Psoas muscle (tissue), 8 donors: ENCODE data around the gene INTS2. TPM values are rescaled to one million over a fixed set of nuclear protein-coding genes. Genes with fewer than 3 reads are reported as not detected.
"Not testable (repeated sequence)": the region's sequence is repeated elsewhere in the genome, so short reads cannot be mapped to it uniquely, and the experiment has no call there.

ENCODE experiments used
- ATAC-seq, 4 donors: fragments of 200-7000 bp; cut with Tn5 transposase; one replicate each; pipeline ENCODE4 v1.9.1; 2020; ENCODE audit warnings: moderate library complexity in 3 of 4, mild to moderate bottlenecking in 2 of 4
- DNase-seq, 2 donors: peaks; one replicate each; pipeline ENCODE4 v3.0.0-alpha.2; 2020
- H3K27ac ChIP-seq: fragments of 200-600 bp; one replicate; pipeline ENCODE4 v1.8.0; 2022
- H3K27me3 ChIP-seq, 3 donors: fragments of 200-600 bp in 1 of 3; one replicate each; pipeline versions ENCODE4 v1.6.1 to v1.8.0; 2013 to 2022; ENCODE audit warnings: low read length in 2 of 3, mild to moderate bottlenecking in 2 of 3, moderate library complexity in 1 of 3; ENCODE audit not compliant: insufficient read depth in 3 of 3
- H3K36me3 ChIP-seq, 2 donors: fragments of 200-600 bp in 1 of 2; one replicate each; pipeline versions ENCODE4 v1.6.1 to v1.8.0; 2013 to 2022; ENCODE audit warnings: low read depth in 1 of 2, mild to moderate bottlenecking in 1 of 2, moderate library complexity in 1 of 2; ENCODE audit not compliant: insufficient read depth in 1 of 2
- H3K4me1 ChIP-seq: fragments of 200-600 bp; one replicate; pipeline ENCODE4 v1.8.0; 2022
- H3K4me3 ChIP-seq: fragments of 200-600 bp; one replicate; pipeline ENCODE4 v1.8.0; 2022; ENCODE audit warnings: mild to moderate bottlenecking
- H3K9me3 ChIP-seq: fragments of 200-600 bp; one replicate; pipeline ENCODE4 v1.8.0; 2022
- WGBS, 3 donors: extraction: QIAGEN DNeasy Blood & Tissue Kit; methylation state at CpG; one replicate each; pipeline versions ENCODE4 v1.1.6 to v1.1.7; 2013; 5-methylcytosine and 5-hydroxymethylcytosine counted together
- intact Hi-C, 2 donors: fragments of 100-400 bp; cut with DNase I; formaldehyde crosslinking; loops; one replicate each; pipeline versions ENCODE4 v1.11.0 to v1.14.2; 2022
- polyA plus RNA-seq, 3 donors: library from polyadenylated mRNA; stranded (reverse); fragments of 200-250 nt; gene quantifications; one replicate each; pipeline ENCODE4 v1.2.3, GENCODE V29; 2013
- total RNA-seq, 4 donors: library from RNA; stranded (reverse); fragmentation: NEBNext Ultra II Directional in 2 of 4; extraction: Animal tissue kit (Norgen Biotek cat#: 25700) in 2 of 4; gene quantifications; one replicate each; pipeline versions ENCODE4 v1.2.1 to v1.2.4, GENCODE V29; 2021 to 2023
- TF ChIP-seq, protein P1 (sequence below): fragments of 200-600 bp; IDR thresholded peaks from one replicate; pipeline ENCODE4 v1.8.0; 2022; ENCODE audit warnings: antibody characterized with exemption
- donor health status: healthy with polysubstance abuse.
- donor health status: DM: no; HTN: no; CAD: no; lungs with moderate emphysema.
- donor health status: Bipolar disorder and iron deficiency.
- donor health status: healthy.
- donor health status: DM: yes; HTN: yes; CAD: no.
- donor health status: DM: no; HTN: no; CAD: no.
- donor health status: DM: no; HTN: no; CAD: no.
- donor health status: DM: yes; HTN: yes; CAD: no.

INTS2 gene
- total and polyA plus RNA-seq, 7 donors = 1.3 to 8.0 (median 6.6) TPM

DNA sequence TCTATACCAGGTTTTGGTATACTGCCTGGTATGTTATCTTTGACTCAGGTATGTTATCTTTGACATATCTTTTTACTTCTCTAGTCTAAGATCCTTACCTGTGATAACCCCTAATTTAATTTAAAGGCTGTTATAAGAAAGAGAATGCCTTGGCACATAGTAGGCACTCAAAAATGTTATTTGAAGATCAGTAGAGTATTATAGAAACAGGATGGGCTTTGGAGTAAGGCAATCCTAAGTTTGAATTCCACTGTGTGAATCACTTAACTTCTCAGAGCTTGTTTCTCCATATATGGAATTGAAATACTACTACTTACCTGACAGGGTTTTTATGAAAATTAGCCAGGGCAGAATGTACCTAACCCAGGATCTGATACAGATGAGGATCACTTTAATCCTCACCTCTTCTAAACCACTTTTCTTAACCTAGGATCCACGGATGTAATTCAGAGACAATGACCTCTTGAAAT, 65.6 kb downstream of the INTS2 start:
- Histone ChIP-seq H3K4me3 (no peak overlapping the region), H3K9me3 (no peaks in the 10 kb centered on the region), H3K36me3 (peaks cover 0 to 11% of the 10 kb centered on the region in 2 donors), H3K27ac (no peak overlapping the region), H3K27me3 (no peaks in the 10 kb centered on the region), H3K4me1 (peaks cover 9% of the 10 kb centered on the region)
- WGBS, 3 donors = 30 to 31% (median 30%) methylated on average over 1 of the region's 1 CpG
- TF ChIP-seq, protein P1, sequence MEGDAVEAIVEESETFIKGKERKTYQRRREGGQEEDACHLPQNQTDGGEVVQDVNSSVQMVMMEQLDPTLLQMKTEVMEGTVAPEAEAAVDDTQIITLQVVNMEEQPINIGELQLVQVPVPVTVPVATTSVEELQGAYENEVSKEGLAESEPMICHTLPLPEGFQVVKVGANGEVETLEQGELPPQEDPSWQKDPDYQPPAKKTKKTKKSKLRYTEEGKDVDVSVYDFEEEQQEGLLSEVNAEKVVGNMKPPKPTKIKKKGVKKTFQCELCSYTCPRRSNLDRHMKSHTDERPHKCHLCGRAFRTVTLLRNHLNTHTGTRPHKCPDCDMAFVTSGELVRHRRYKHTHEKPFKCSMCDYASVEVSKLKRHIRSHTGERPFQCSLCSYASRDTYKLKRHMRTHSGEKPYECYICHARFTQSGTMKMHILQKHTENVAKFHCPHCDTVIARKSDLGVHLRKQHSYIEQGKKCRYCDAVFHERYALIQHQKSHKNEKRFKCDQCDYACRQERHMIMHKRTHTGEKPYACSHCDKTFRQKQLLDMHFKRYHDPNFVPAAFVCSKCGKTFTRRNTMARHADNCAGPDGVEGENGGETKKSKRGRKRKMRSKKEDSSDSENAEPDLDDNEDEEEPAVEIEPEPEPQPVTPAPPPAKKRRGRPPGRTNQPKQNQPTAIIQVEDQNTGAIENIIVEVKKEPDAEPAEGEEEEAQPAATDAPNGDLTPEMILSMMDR = no peak
- no peak for DNase-seq
- intact Hi-C loops = no loop called here
- no peak for ATAC-seq

DNA sequence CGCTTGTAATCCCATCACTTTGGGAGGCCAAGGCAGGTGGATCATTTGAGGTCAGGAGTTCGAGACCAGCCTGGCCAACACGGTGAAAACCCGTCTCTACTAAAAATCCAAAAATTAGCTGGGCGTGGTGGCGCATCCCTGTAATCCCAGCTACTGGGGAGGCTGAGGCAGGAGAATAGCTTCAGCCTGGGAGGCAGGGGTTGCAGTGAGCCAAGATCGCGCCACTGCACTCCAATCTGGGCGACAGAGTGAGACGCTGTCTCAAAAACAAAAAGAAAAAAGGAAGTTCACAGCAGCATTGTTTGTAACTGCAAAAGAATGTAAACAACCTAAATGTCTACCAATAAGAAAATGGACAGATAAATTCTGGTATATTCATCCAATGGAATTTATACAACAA, 67.4 kb downstream of the INTS2 start:
- H3K9me3 ChIP-seq, H3K36me3 ChIP-seq, H3K27ac ChIP-seq, H3K27me3 ChIP-seq, DNase-seq, intact Hi-C loops, ATAC-seq, H3K4me1 ChIP-seq, H3K4me3 ChIP-seq: not testable (repeated sequence)
- WGBS, 3 donors = 89 to 93% (median 91%) methylated on average over 10 of the region's 10 CpGs

DNA sequence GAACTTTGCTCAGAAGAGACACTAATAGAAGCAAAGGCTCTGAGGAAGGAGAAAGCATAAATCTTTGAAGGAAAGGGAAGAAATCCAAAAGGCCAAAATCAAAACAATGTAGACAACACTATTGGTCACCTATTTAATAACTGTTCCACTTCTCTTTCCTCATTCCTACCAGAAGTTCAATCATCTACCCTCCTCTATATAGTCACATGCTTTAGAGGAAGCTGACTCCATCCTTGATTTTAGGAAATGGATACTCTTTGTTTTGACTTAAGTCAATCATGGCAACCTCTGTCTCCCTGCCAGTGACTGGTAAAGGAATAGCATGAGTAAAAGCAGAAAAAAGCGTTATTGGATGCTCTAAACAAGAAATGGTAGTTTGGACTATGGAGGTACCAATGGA, 71.7 kb downstream of the INTS2 start:
- WGBS, 3 donors = 93 to 97% (median 94%) methylated on average over 1 of the region's 1 CpG
- Histone ChIP-seq H3K4me3 (no peak overlapping the region), H3K27me3 (no peaks in the 10 kb centered on the region), H3K4me1 (no peaks in the 10 kb centered on the region), H3K36me3 (no peaks in the 10 kb centered on the region), H3K9me3 (no peaks in the 10 kb centered on the region), H3K27ac (no peak overlapping the region)
- intact Hi-C loops = no loop called here
- DNase-seq (no peak), ATAC-seq (no peak)
- TF ChIP-seq, protein P1 = no peak

DNA sequence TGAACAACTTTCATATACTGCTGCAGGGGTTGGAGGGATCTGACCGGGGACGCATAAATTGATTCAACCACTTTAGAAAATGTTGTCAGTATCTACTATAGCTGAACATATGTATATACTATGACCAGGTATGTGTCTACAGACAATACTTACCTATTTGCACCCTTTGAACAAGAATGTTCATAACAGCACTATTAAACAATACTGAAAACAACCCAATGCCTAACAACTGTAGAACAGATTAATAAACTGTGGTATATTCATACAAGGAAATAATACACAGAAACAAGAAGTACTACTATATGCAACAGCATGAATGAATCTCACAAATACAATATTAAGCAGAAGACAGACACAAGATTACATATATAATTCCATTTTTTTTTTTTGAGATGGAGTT, 74.9 kb downstream of the INTS2 start:
- Histone ChIP-seq H3K4me1 (no peaks in the 10 kb centered on the region), H3K36me3 (no peaks in the 10 kb centered on the region), H3K27ac (no peak overlapping the region), H3K27me3 (no peaks in the 10 kb centered on the region), H3K9me3 (no peaks in the 10 kb centered on the region), H3K4me3 (no peak overlapping the region)
- 95 to 99% (median 97%) methylated on average over 2 of the region's 2 CpGs for WGBS, 3 donors
- TF ChIP-seq, protein P1 = no peak
- ATAC-seq = no peak
- DNase-seq = no peak
- intact Hi-C loops = no loop called here

DNA sequence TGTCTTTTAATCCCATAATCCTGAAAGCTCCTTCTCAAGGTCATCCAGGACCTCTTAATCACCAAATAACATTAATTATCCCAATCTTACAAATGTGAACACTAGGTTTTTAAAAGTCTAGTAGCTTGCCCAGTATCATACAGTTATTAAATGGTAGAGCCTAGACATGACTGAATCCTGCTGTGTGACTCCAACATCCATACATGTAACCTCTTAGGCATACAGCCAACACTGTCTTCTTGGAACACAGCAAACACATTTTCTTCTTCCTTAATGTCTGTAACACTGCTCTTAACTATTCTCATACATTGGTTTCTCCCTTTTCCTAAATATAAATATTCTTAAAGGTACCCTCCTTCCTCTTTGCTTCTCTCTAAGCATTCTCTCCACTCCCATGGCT, 78.1 kb downstream of the INTS2 start:
- H3K27ac ChIP-seq = no peak overlapping the region
- H3K27me3 ChIP-seq = no peaks in the 10 kb centered on the region
- intact Hi-C loops = no loop called here
- H3K36me3 ChIP-seq = no peaks in the 10 kb centered on the region
- TF ChIP-seq, protein P1 = no peak
- H3K4me1 ChIP-seq = no peaks in the 10 kb centered on the region
- no peak overlapping the region for H3K4me3 ChIP-seq
- H3K9me3 ChIP-seq = no peaks in the 10 kb centered on the region
- DNase-seq (no peak), ATAC-seq (no peak)
